Mucosa of stomach (tissue), 1 donor: Measurements from ENCODE around the gene IGSF23.
"Not testable (repeated sequence)": the region's sequence is repeated elsewhere in the genome, so short reads cannot be mapped to it uniquely, and the experiment has no call there.

ENCODE experiments used
- H3K27me3 ChIP-seq: one replicate; pipeline ENCODE4 v1.7.0; 2013; ENCODE audit warnings: mild to moderate bottlenecking, low read length; ENCODE audit not compliant: control insufficient read depth, insufficient read depth
- H3K36me3 ChIP-seq: one replicate; pipeline ENCODE4 v1.7.0; 2013; ENCODE audit warnings: low read length; ENCODE audit not compliant: control insufficient read depth, insufficient read depth
- H3K4me1 ChIP-seq: one replicate; pipeline ENCODE4 v1.7.0; 2013; ENCODE audit warnings: mild to moderate bottlenecking, low read length; ENCODE audit not compliant: control insufficient read depth, insufficient read depth
- H3K4me3 ChIP-seq: one replicate; pipeline ENCODE4 v1.7.0; 2013; ENCODE audit warnings: low read length
- H3K9ac ChIP-seq: one replicate; pipeline ENCODE4 v1.7.0; 2013; ENCODE audit warnings: mild to moderate bottlenecking, low read length, moderate library complexity
- H3K9me3 ChIP-seq: one replicate; pipeline ENCODE4 v1.7.0; 2013; ENCODE audit warnings: mild to moderate bottlenecking, low read length, moderate library complexity; ENCODE audit not compliant: control insufficient read depth
- donor health status: Pancreatic carcinoma.

IGSF23 gene

GRCh38 chr19:44605547-44605946 lies 7.8 kb upstream of the IGSF23 start:
- H3K27me3 ChIP-seq, result no peaks in the 10 kb centered on the region

GRCh38 chr19:44607049-44607448 lies 6.3 kb upstream of the IGSF23 start:
- no peaks in the 10 kb centered on the region for H3K9me3 ChIP-seq
- peaks cover 32% of the 10 kb centered on the region for H3K4me1 ChIP-seq
- no peaks in the 10 kb centered on the region for H3K27me3 ChIP-seq
- H3K9ac ChIP-seq, result no peak overlapping the region
- no peak overlapping the region for H3K4me3 ChIP-seq
- H3K36me3 ChIP-seq, result no peaks in the 10 kb centered on the region

More at GRCh38 chr19:44605547-44605946, 7.8 kb upstream of the IGSF23 start:
- Histone ChIP-seq H3K9ac (no peak overlapping the region), H3K9me3 (no peaks in the 10 kb centered on the region), H3K4me3 (no peak overlapping the region), H3K36me3 (no peaks in the 10 kb centered on the region), H3K4me1 (peaks cover 31% of the 10 kb centered on the region)

- H3K9me3 ChIP-seq, result no peaks in the 10 kb centered on the region
- H3K4me1 ChIP-seq, result peaks cover 32% of the 10 kb centered on the region
- no peaks in the 10 kb centered on the region for H3K36me3 ChIP-seq
- no peak overlapping the region for H3K9ac ChIP-seq
- no peaks in the 10 kb centered on the region for H3K27me3 ChIP-seq
- no peak overlapping the region for H3K4me3 ChIP-seq
Measured at GRCh38 chr19:44607917-44608316, 5.4 kb upstream of the IGSF23 start.

GRCh38 chr19:44608391-44608821 lies 5.0 kb upstream of the IGSF23 start:
- Histone ChIP-seq H3K36me3 (no peaks in the 10 kb centered on the region), H3K9ac (no peak overlapping the region), H3K4me3 (no peak overlapping the region), H3K9me3 (no peaks in the 10 kb centered on the region), H3K27me3 (no peaks in the 10 kb centered on the region), H3K4me1 (peaks cover 32% of the 10 kb centered on the region)

- no peak overlapping the region for H3K9ac ChIP-seq
- H3K9me3 ChIP-seq, result no peaks in the 10 kb centered on the region
- no peak overlapping the region for H3K4me3 ChIP-seq
- H3K36me3 ChIP-seq, result no peaks in the 10 kb centered on the region
- H3K4me1 ChIP-seq, result peaks cover 39% of the 10 kb centered on the region
- H3K27me3 ChIP-seq, result no peaks in the 10 kb centered on the region
Measured at GRCh38 chr19:44609219-44609618, 4.1 kb upstream of the IGSF23 start.

GRCh38 chr19:44610497-44610896 lies 2.9 kb upstream of the IGSF23 start:
- H3K4me3 ChIP-seq, H3K36me3 ChIP-seq, H3K27me3 ChIP-seq, H3K9ac ChIP-seq, H3K9me3 ChIP-seq: not testable (repeated sequence)
- peaks cover 39% of the 10 kb centered on the region for H3K4me1 ChIP-seq

GRCh38 chr19:44611812-44612295 lies 1.5 kb upstream of the IGSF23 start:
- no peaks in the 10 kb centered on the region for H3K36me3 ChIP-seq
- no peaks in the 10 kb centered on the region for H3K9me3 ChIP-seq
- H3K27me3 ChIP-seq, result no peaks in the 10 kb centered on the region
- no peak overlapping the region for H3K9ac ChIP-seq
- no peak overlapping the region for H3K4me3 ChIP-seq
- peaks cover 39% of the 10 kb centered on the region for H3K4me1 ChIP-seq

- Histone ChIP-seq H3K4me1 (peaks cover 29% of the 10 kb centered on the region), H3K9ac (no peak overlapping the region), H3K9me3 (no peaks in the 10 kb centered on the region), H3K27me3 (no peaks in the 10 kb centered on the region), H3K4me3 (no peak overlapping the region), H3K36me3 (no peaks in the 10 kb centered on the region)
Measured at GRCh38 chr19:44614313-44614712, 950 bp downstream of the IGSF23 start.

GRCh38 chr19:44615863-44616247 lies 2.5 kb downstream of the IGSF23 start:
- H3K27me3 ChIP-seq, result no peaks in the 10 kb centered on the region
- no peaks in the 10 kb centered on the region for H3K36me3 ChIP-seq
- no peak overlapping the region for H3K4me3 ChIP-seq
- no peaks in the 10 kb centered on the region for H3K9me3 ChIP-seq
- H3K9ac ChIP-seq, result no peak overlapping the region
- H3K4me1 ChIP-seq, result peaks cover 29% of the 10 kb centered on the region

- no peaks in the 10 kb centered on the region for H3K9me3 ChIP-seq
- H3K4me3 ChIP-seq, result no peak overlapping the region
- H3K27me3 ChIP-seq, result no peaks in the 10 kb centered on the region
- H3K9ac ChIP-seq, result no peak overlapping the region
- no peaks in the 10 kb centered on the region for H3K36me3 ChIP-seq
- H3K4me1 ChIP-seq, result peaks cover 18% of the 10 kb centered on the region
Measured at GRCh38 chr19:44617110-44617880, 3.9 kb downstream of the IGSF23 start.

GRCh38 chr19:44618640-44619357 lies 5.4 kb downstream of the IGSF23 start:
- no peaks in the 10 kb centered on the region for H3K9me3 ChIP-seq
- no peaks in the 10 kb centered on the region for H3K36me3 ChIP-seq
- H3K9ac ChIP-seq, result no peak overlapping the region
- no peaks in the 10 kb centered on the region for H3K27me3 ChIP-seq
- H3K4me3 ChIP-seq, result no peak overlapping the region
- peaks cover 3% of the 10 kb centered on the region for H3K4me1 ChIP-seq

GRCh38 chr19:44620667-44621066 lies 7.3 kb downstream of the IGSF23 start:
- H3K9me3 ChIP-seq, result no peaks in the 10 kb centered on the region

More at GRCh38 chr19:44620667-44621066, 7.3 kb downstream of the IGSF23 start:
- Histone ChIP-seq H3K4me3 (no peak overlapping the region), H3K4me1 (no peaks in the 10 kb centered on the region), H3K27me3 (no peaks in the 10 kb centered on the region), H3K9ac (no peak overlapping the region), H3K36me3 (no peaks in the 10 kb centered on the region)
